ENCODE measurements around the gene TFAP2A. TPM values are rescaled to one million over a fixed set of nuclear protein-coding genes. Genes with fewer than 3 reads are reported as not detected.

The TFAP2A gene
- total RNA-seq, 2 experiments from 2014 or later: not detected

- DNase-seq: no peak
- no peak overlapping the region for H3K4me3 Mint-ChIP-seq
- peaks cover 25% of the 10 kb centered on the region for H3K4me1 Mint-ChIP-seq (ENCODE audit: low read depth)
- TF ChIP-seq CTCF (IDR thresholded peaks at IDR 0.05): no peak
- H3K36me3 Mint-ChIP-seq (ENCODE audit: low read depth): peaks cover 18% of the 10 kb centered on the region
- H3K9me3 Mint-ChIP-seq: peaks cover 16% of the 10 kb centered on the region
- no peak overlapping the region for H3K27ac Mint-ChIP-seq
- no peak for ATAC-seq
- intact Hi-C loops (cut with micrococcal nuclease): no loop called here
- ChIA-PET POLR2A (no interaction called here), CTCF (no interaction called here)
- H3K27me3 Mint-ChIP-seq: peaks cover 60% of the 10 kb centered on the region
Measured at GRCh38 chr6:10408457-10408856, 6.4 kb downstream of the TFAP2A start.

- H3K4me1 Mint-ChIP-seq (ENCODE audit: low read depth): peaks cover 19% of the 10 kb centered on the region
- no peak overlapping the region for H3K4me3 Mint-ChIP-seq
- CTCF ChIA-PET: no interaction called here
- DNase-seq (no peak), ATAC-seq (no peak)
- peaks cover 18% of the 10 kb centered on the region for H3K36me3 Mint-ChIP-seq (ENCODE audit: low read depth)
- POLR2A ChIA-PET: no interaction called here
- peaks cover 57% of the 10 kb centered on the region for H3K27me3 Mint-ChIP-seq
- H3K27ac Mint-ChIP-seq: no peak overlapping the region
- peaks cover 16% of the 10 kb centered on the region for H3K9me3 Mint-ChIP-seq
- intact Hi-C loops (cut with micrococcal nuclease): no loop called here
- no peak for TF ChIP-seq CTCF (IDR thresholded peaks at IDR 0.05)
Measured at GRCh38 chr6:10407674-10408054, 7.2 kb downstream of the TFAP2A start.

GRCh38 chr6:10407018-10407673 is 7.7 kb downstream of the TFAP2A start:
- Mint-ChIP-seq H3K4me1 (ENCODE audit: low read depth) (peaks cover 18% of the 10 kb centered on the region), H3K27ac (no peak overlapping the region), H3K4me3 (no peak overlapping the region), H3K27me3 (peaks cover 61% of the 10 kb centered on the region), H3K9me3 (peaks cover 16% of the 10 kb centered on the region), H3K36me3 (ENCODE audit: low read depth) (peaks cover 18% of the 10 kb centered on the region)
- CTCF ChIA-PET: interaction anchor here (1.7 kb wide), 1 partner anchor 9 kb away, joined by 6 read pairs; no protein-coding TSS in a partner anchor
- DNase-seq (no peak), ATAC-seq (no peak)
- intact Hi-C loops (cut with micrococcal nuclease): no loop called here
- POLR2A ChIA-PET: no interaction called here
- TF ChIP-seq CTCF (IDR thresholded peaks at IDR 0.05): no peak

GRCh38 chr6:10406556-10406955 is 8.3 kb downstream of the TFAP2A start:
- Mint-ChIP-seq H3K4me1 (ENCODE audit: low read depth) (peaks cover 12% of the 10 kb centered on the region), H3K9me3 (peaks cover 16% of the 10 kb centered on the region), H3K36me3 (ENCODE audit: low read depth) (peaks cover 18% of the 10 kb centered on the region), H3K27ac (no peak overlapping the region), H3K4me3 (no peak overlapping the region), H3K27me3 (peaks cover 61% of the 10 kb centered on the region)
- CTCF ChIA-PET: interaction anchor here (1.7 kb wide), 1 partner anchor 9 kb away, joined by 6 read pairs; no protein-coding TSS in a partner anchor
- POLR2A ChIA-PET: no interaction called here
- intact Hi-C loops (cut with micrococcal nuclease): no loop called here
- ATAC-seq (no peak), DNase-seq (no peak)
- TF ChIP-seq CTCF (IDR thresholded peaks at IDR 0.05): no peak

GRCh38 chr6:10405513-10405900 is 9.4 kb downstream of the TFAP2A start:
- H3K36me3 Mint-ChIP-seq (ENCODE audit: low read depth): peaks cover 13% of the 10 kb centered on the region
- H3K9me3 Mint-ChIP-seq: peaks cover 15% of the 10 kb centered on the region
- peaks cover 60% of the 10 kb centered on the region for H3K27me3 Mint-ChIP-seq
- intact Hi-C loops (cut with micrococcal nuclease): no loop called here
- CTCF ChIA-PET: interaction anchor here (1.7 kb wide), 1 partner anchor 10 kb away, joined by 6 read pairs; no protein-coding TSS in a partner anchor
- POLR2A ChIA-PET: interaction anchor here (1.1 kb wide), 1 partner anchor 10 kb away, joined by 5 read pairs; no protein-coding TSS in a partner anchor
- H3K4me1 Mint-ChIP-seq (ENCODE audit: low read depth): peaks cover 5% of the 10 kb centered on the region
- DNase-seq (no peak), ATAC-seq (no peak)
- TF ChIP-seq CTCF (IDR thresholded peaks at IDR 0.05): no peak
- H3K27ac Mint-ChIP-seq: no peak overlapping the region
- no peak overlapping the region for H3K4me3 Mint-ChIP-seq
